ENCODE results near the gene DHFR. TPM values are rescaled to one million over a fixed set of nuclear protein-coding genes. Genes with fewer than 3 reads are reported as not detected.

Gene DHFR
- total RNA-seq, 1 experiment from 2014 or later: 72.2 TPM

GRCh38 chr5:80579050-80579449 lies 75.7 kb downstream of the DHFR start:
- no peaks in the 10 kb centered on the region for H3K36me3 Mint-ChIP-seq (ENCODE audit: insufficient read depth in 1 of 3, low read depth in 3 of 3)
- H4K8ac ChIP-seq (replicated peaks; ENCODE audit: insufficient read length, low read depth, low read length): no peak overlapping the region
- H3K56ac ChIP-seq (ENCODE audit: insufficient read length, low read depth, low read length): no peak overlapping the region
- H3K23ac ChIP-seq (ENCODE audit: insufficient read length, low read depth, low read length): no peak overlapping the region
- no peak overlapping the region for H3K18ac ChIP-seq (ENCODE audit: insufficient read length, low read depth, low read length)
- H4K91ac ChIP-seq (ENCODE audit: insufficient read length, low read depth, low read length): no peak overlapping the region
- H3K4me1 ChIP-seq (ENCODE audit: insufficient read depth, low read length): no peaks in the 10 kb centered on the region
- H3K14ac ChIP-seq (ENCODE audit: insufficient read depth, low read length): no peak overlapping the region
- no peak overlapping the region for H3K4me2 ChIP-seq (ENCODE audit: insufficient read depth, insufficient read length, low read length)
- no peak overlapping the region for H3K4me3 Mint-ChIP-seq
- peaks cover 22% of the 10 kb centered on the region for H3K27me3 Mint-ChIP-seq (ENCODE audit: low read depth)
- H3K9me3 ChIP-seq (ENCODE audit: control insufficient read depth, low read depth, low read length): no peaks in the 10 kb centered on the region
- no peak overlapping the region for H4K5ac ChIP-seq (ENCODE audit: insufficient read length, low read depth, low read length)
- no peak for DNase-seq
- H2BK15ac ChIP-seq (ENCODE audit: low read depth, low read length): no peak overlapping the region
- no peaks in the 10 kb centered on the region for H3K23me2 ChIP-seq (ENCODE audit: insufficient read length, low read depth, low read length, poor library complexity, severe bottlenecking)
- WGBS (ENCODE audit: extremely low coverage, insufficient read length, low lambda C conversion rate): 100% methylated on average over 1 of the region's 2 CpGs
- H3K27ac Mint-ChIP-seq: no peak overlapping the region
- no peak overlapping the region for H3K27ac ChIP-seq (ENCODE audit: insufficient read length, low read depth, low read length)
- no peak overlapping the region for H2BK5ac ChIP-seq (ENCODE audit: insufficient read length, low read length)
- no peaks in the 10 kb centered on the region for H3K79me2 ChIP-seq (ENCODE audit: insufficient read depth, low read length)
- no peaks in the 10 kb centered on the region for H3K79me1 ChIP-seq (ENCODE audit: insufficient read depth, low read depth, low read length, poor library complexity, severe bottlenecking)
- no peak overlapping the region for H2AK5ac ChIP-seq (ENCODE audit: insufficient read length, low read length)
- no peak overlapping the region for H2AFZ ChIP-seq (ENCODE audit: low read length)
- H4K20me1 ChIP-seq (ENCODE audit: control insufficient read depth, insufficient read depth, insufficient read length): no peaks in the 10 kb centered on the region
- H3K27me3 ChIP-seq (ENCODE audit: insufficient read depth, low read length): no peaks in the 10 kb centered on the region
- H3K4me1 Mint-ChIP-seq: peaks cover 0 to 8% of the 10 kb centered on the region in 2 experiments; a peak in 1 of 4 replicates
- no peak overlapping the region for H3T11ph ChIP-seq (ENCODE audit: low read length)
- no peak overlapping the region for H2BK12ac ChIP-seq (ENCODE audit: insufficient read length, low read depth, low read length)
- peaks cover 0 to 2% of the 10 kb centered on the region in 2 experiments; a peak in 1 of 5 replicates for H3K9me3 Mint-ChIP-seq
- no peak overlapping the region for H3K9ac ChIP-seq (ENCODE audit: extremely low read depth, insufficient read length, low read length)
- H3K4ac ChIP-seq (ENCODE audit: low read depth, low read length): no peak overlapping the region
- no peak overlapping the region for H2BK120ac ChIP-seq (ENCODE audit: low read depth, low read length, poor library complexity, severe bottlenecking)
- no peak overlapping the region for H2BK20ac ChIP-seq (ENCODE audit: low read depth, low read length, poor library complexity, severe bottlenecking)
- TF ChIP-seq, protein P1, sequence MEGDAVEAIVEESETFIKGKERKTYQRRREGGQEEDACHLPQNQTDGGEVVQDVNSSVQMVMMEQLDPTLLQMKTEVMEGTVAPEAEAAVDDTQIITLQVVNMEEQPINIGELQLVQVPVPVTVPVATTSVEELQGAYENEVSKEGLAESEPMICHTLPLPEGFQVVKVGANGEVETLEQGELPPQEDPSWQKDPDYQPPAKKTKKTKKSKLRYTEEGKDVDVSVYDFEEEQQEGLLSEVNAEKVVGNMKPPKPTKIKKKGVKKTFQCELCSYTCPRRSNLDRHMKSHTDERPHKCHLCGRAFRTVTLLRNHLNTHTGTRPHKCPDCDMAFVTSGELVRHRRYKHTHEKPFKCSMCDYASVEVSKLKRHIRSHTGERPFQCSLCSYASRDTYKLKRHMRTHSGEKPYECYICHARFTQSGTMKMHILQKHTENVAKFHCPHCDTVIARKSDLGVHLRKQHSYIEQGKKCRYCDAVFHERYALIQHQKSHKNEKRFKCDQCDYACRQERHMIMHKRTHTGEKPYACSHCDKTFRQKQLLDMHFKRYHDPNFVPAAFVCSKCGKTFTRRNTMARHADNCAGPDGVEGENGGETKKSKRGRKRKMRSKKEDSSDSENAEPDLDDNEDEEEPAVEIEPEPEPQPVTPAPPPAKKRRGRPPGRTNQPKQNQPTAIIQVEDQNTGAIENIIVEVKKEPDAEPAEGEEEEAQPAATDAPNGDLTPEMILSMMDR (conservative IDR thresholded peaks at IDR 0.05): no peak
